Fibroblast of lung (primary cell): ENCODE results near the gene C16orf87. TPM values are rescaled to one million over a fixed set of nuclear protein-coding genes. Genes with fewer than 3 reads are reported as not detected.

Source experiments
- DNase-seq, 2 donors: peaks; one replicate each; pipeline versions ENCODE4 v3.0.0 to v3.0.0-alpha.2; 2010; ENCODE audit warnings: low read depth in 2 of 2
- H2AFZ ChIP-seq: 2 replicates; pipeline ENCODE4 v1.5.1; 2012; ENCODE audit warnings: low read length, control low read depth, inconsistent platforms
- H3K27ac ChIP-seq: 2 replicates; pipeline ENCODE4 v1.5.1; 2011; ENCODE audit warnings: low read length, control low read depth; ENCODE audit not compliant: insufficient read depth
- H3K27me3 ChIP-seq: 2 replicates; pipeline ENCODE4 v1.5.1; 2011; ENCODE audit warnings: mild to moderate bottlenecking, low read length; ENCODE audit not compliant: control insufficient read depth, insufficient read depth
- H3K36me3 ChIP-seq: 2 replicates; pipeline ENCODE4 v1.5.1; 2011; ENCODE audit warnings: low read length; ENCODE audit not compliant: control insufficient read depth, insufficient read depth
- H3K4me1 ChIP-seq: 2 replicates; pipeline ENCODE4 v1.5.1; 2011; ENCODE audit warnings: low read length; ENCODE audit not compliant: control insufficient read depth, insufficient read depth; ENCODE audit errors: extremely low read depth
- H3K4me2 ChIP-seq: 2 replicates; pipeline ENCODE4 v1.5.1; 2011; ENCODE audit warnings: low read length, control low read depth; ENCODE audit not compliant: insufficient read depth; ENCODE audit errors: extremely low read depth
- H3K4me3 ChIP-seq, 4 experiments: fragments of 200-600 bp in 1 of 4; sonication (generic) in 1 of 4; replicated peaks in 1 of 4; 2 replicates each; pipeline ENCODE4 v1.5.1; 2011 to 2016; ENCODE audit warnings: low read length in 4 of 4, low read depth in 3 of 4, mild to moderate bottlenecking in 3 of 4, control low read depth in 2 of 4, inconsistent platforms in 1 of 4, mixed read lengths in 1 of 4; ENCODE audit not compliant: insufficient read depth in 1 of 4; ENCODE audit errors: control extremely low read depth in 1 of 4
- H3K79me2 ChIP-seq: 2 replicates; pipeline ENCODE4 v1.5.1; 2012; ENCODE audit warnings: mild to moderate bottlenecking, low read length, inconsistent platforms; ENCODE audit not compliant: control insufficient read depth, insufficient read depth
- H3K9ac ChIP-seq: 2 replicates; pipeline ENCODE4 v1.5.1; 2011; ENCODE audit warnings: mild to moderate bottlenecking, low read length, control low read depth; ENCODE audit not compliant: insufficient read depth
- H3K9me3 ChIP-seq: 2 replicates; pipeline ENCODE4 v1.5.1; 2012; ENCODE audit warnings: low read depth, low read length; ENCODE audit not compliant: control insufficient read depth, insufficient read depth
- H4K20me1 ChIP-seq: 2 replicates; pipeline ENCODE4 v1.5.1; 2011; ENCODE audit warnings: low read length; ENCODE audit not compliant: control insufficient read depth, insufficient read depth; ENCODE audit errors: extremely low read depth
- CTCF ChIP-seq, 2 donors: IDR thresholded peaks in 1 of 2; conservative IDR thresholded peaks in 1 of 2; 1 replicate in 1 of 2; 2 replicates in 1 of 2; pipeline ENCODE4 v1.5.1; 2011 to 2012; ENCODE audit warnings: low read length in 2 of 2, control low read depth in 1 of 2, inconsistent platforms in 1 of 2, low read depth in 1 of 2, mild to moderate bottlenecking in 1 of 2
- EZH2 ChIP-seq: IDR thresholded peaks from 2 replicates; pipeline ENCODE4 v1.5.1; 2012; ENCODE audit warnings: low read length, control low read depth, mild to moderate bottlenecking; ENCODE audit errors: missing control alignments
- polyA plus RNA-seq, 2 donors: library from polyadenylated mRNA; depleted of rRNA in 1 of 2; stranded (reverse) in 1 of 2; unstranded in 1 of 2; fragments of >200 nt; gene quantifications; 2 replicates each; pipeline ENCODE4 v1.2.1, GENCODE V29; 2011 to 2012; ENCODE audit warnings: missing spikeins in 1 of 2
- total RNA-seq: library from RNA; depleted of rRNA; stranded (reverse); fragments of >200 nt; gene quantifications from 2 replicates; pipeline ENCODE4 v1.2.1, GENCODE V29; 2014

C16orf87 gene
- total and polyA plus RNA-seq, 2 donors (not counting 1 experiment from before 2014, with no cell fraction given) = 11.6 to 12.1 TPM

DNA sequence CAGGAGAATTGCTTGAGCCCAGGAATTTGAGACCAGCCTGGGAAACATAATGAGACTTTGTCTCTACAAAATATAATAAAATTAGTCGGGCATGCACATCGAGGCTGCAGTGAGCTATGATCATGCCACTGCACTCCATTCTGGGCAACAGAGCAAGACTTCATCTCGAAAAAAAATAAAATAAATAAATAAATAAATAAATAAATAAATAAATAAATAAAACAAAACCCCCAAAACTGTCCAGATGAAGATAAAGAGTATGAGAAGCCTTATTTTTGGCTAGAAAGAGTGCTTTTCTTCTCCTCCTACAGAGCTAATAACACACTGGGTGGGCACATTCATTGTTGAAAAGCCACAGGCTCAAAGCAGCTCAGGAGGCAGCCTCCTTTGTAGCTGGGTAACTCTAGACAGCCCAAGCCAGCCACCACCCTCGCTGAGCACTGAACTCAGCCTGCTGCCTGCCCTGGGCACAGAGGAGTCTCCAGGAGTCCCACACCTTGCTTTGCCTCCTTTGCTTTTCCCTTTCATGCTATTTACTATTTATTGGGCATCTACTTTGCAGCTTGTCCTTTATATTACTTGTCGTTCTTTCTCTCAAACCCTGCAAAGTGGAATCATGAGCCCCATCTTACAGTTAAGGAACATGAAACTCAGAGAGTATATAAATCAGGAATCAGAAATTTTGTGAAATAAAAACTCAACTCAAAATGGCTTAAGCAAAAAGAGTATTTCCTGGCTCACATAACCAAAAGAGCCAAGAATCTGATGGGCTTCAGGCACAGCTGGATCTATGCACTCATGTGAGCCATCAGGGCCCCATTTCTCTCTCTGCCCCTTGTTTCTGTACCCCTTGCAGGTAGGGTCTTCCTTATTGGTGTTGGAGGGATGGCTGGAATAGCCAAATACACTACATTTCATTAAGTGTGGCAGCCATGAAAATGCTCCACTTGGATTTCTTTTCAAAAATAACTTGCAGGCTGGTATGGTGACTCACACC is 18.1 kb upstream of the C16orf87 start:
- TF ChIP-seq CTCF (conservative IDR thresholded peaks at IDR 0.05 in 1 of 2, IDR thresholded peaks at IDR 0.05 in 1 of 2; ENCODE audit: low read depth in 1 of 2, low read length in 2 of 2) (no peak), EZH2 (no peak)
- H4K20me1 ChIP-seq = no peaks in the 10 kb centered on the region
- no peaks in the 10 kb centered on the region for H3K9me3 ChIP-seq
- no peaks in the 10 kb centered on the region for H3K4me1 ChIP-seq
- H3K27me3 ChIP-seq = no peaks in the 10 kb centered on the region
- DNase-seq = no peak
- no peak overlapping the region for H2AFZ ChIP-seq
- no peaks in the 10 kb centered on the region for H3K36me3 ChIP-seq
- no peak overlapping the region for H3K4me3 ChIP-seq
- H3K9ac ChIP-seq = no peak overlapping the region
- H3K79me2 ChIP-seq = no peaks in the 10 kb centered on the region
- no peak overlapping the region for H3K27ac ChIP-seq
- H3K4me2 ChIP-seq = no peak overlapping the region

DNA sequence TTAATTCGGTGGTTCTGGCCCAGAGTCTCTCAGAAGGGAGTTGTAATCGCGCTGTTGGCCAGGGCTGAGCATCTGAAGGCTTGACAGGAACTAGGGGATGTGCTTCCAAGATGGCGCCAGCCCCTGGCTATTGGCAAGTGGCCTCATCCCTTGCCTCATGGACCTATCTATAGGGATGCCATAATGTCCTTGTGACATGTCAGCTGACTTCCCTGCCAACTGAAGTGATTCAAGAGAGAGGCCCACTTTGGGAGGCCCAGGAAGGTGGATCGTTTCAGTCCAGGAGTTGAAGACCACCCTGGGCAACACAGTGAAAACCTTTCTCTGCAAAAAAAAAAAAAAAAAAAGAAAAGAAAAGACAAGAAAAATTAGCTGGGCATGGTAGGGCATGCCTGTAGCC is 15.0 kb upstream of the C16orf87 start:
- no peak overlapping the region for H3K4me2 ChIP-seq
- H3K4me1 ChIP-seq = no peaks in the 10 kb centered on the region
- no peak overlapping the region for H3K27ac ChIP-seq
- H4K20me1 ChIP-seq = no peaks in the 10 kb centered on the region
- TF ChIP-seq CTCF (conservative IDR thresholded peaks at IDR 0.05 in 1 of 2, IDR thresholded peaks at IDR 0.05 in 1 of 2; ENCODE audit: low read depth in 1 of 2, low read length in 2 of 2) (no peak), EZH2 (no peak)
- H3K79me2 ChIP-seq = no peaks in the 10 kb centered on the region
- H3K9ac ChIP-seq = no peak overlapping the region
- H3K36me3 ChIP-seq = no peaks in the 10 kb centered on the region
- H3K4me3 ChIP-seq = no peak overlapping the region
- no peak overlapping the region for H2AFZ ChIP-seq
- no peak for DNase-seq
- H3K9me3 ChIP-seq = no peaks in the 10 kb centered on the region
- no peaks in the 10 kb centered on the region for H3K27me3 ChIP-seq

- no peak overlapping the region for H3K4me3 ChIP-seq
- no peak overlapping the region for H2AFZ ChIP-seq
- H3K4me1 ChIP-seq = no peaks in the 10 kb centered on the region
- H3K9me3 ChIP-seq = no peaks in the 10 kb centered on the region
- H3K27me3 ChIP-seq = no peaks in the 10 kb centered on the region
- TF ChIP-seq EZH2 = no peak
- no peak for TF ChIP-seq CTCF (conservative IDR thresholded peaks at IDR 0.05 in 1 of 2, IDR thresholded peaks at IDR 0.05 in 1 of 2; ENCODE audit: low read depth in 1 of 2, low read length in 2 of 2)
- DNase-seq = peak; percentile 54 to 67
- H3K4me2 ChIP-seq = no peak overlapping the region
- no peak overlapping the region for H3K27ac ChIP-seq
- no peaks in the 10 kb centered on the region for H4K20me1 ChIP-seq
- no peaks in the 10 kb centered on the region for H3K79me2 ChIP-seq
- no peak overlapping the region for H3K9ac ChIP-seq
- no peaks in the 10 kb centered on the region for H3K36me3 ChIP-seq
Observed at GRCh38 chr16:46844771-46845170, 13.8 kb upstream of the C16orf87 start.
